Fibroblast of villous mesenchyme (primary cell): ENCODE results near the gene MAMDC2. TPM values are rescaled to one million over a fixed set of nuclear protein-coding genes. Genes with fewer than 3 reads are reported as not detected.

ENCODE experiments used
- DNase-seq: peaks from one replicate; pipeline ENCODE4 v3.0.0-alpha.2; 2010; ENCODE audit warnings: low read depth
- H3K4me3 ChIP-seq: 2 replicates; pipeline ENCODE4 v1.5.1; 2011; ENCODE audit warnings: low read depth, mild to moderate bottlenecking, low read length
- total RNA-seq: library from RNA; depleted of rRNA; stranded (reverse); fragments of >200 nt; gene quantifications from 2 replicates; pipeline ENCODE4 v1.2.3, GENCODE V29; 2012
- TF ChIP-seq, protein P1 (sequence below): IDR thresholded peaks from 2 replicates; pipeline ENCODE4 v1.5.1; 2012; ENCODE audit warnings: low read depth, mild to moderate bottlenecking, low read length; ENCODE audit not compliant: insufficient read depth

The MAMDC2 gene
- total RNA-seq, 1 donor: 22.9 TPM

DNA sequence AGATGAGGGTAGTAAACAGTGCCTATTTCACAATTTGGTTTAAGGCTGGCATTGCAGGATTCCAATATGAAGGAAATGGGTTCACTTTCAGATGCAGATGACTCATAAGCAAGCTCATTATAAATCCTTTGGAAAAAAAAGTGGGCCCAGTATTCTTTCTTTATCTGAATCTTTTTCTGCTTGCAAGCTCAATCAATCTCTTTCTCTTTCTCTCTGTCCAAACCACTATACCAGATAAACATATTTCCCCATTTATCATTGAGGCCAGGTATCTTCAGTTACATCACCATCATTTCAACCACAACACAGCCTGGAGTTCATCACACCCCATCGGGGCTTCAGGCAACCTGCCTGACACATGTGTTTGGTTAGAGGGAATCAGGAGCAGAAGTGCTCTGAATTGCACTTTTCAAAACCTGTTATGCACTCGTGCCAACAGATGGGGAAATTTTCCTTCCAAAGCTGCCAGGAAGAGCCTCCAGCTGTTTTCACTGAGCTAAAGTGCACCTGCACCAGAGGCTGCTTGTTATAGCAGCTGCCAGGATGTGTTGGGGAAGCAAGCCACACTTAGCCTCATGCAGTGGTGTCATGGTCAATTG lies 30.0 kb upstream of the MAMDC2 start:
- DNase-seq: peak; percentile 36
- TF ChIP-seq, protein P1, sequence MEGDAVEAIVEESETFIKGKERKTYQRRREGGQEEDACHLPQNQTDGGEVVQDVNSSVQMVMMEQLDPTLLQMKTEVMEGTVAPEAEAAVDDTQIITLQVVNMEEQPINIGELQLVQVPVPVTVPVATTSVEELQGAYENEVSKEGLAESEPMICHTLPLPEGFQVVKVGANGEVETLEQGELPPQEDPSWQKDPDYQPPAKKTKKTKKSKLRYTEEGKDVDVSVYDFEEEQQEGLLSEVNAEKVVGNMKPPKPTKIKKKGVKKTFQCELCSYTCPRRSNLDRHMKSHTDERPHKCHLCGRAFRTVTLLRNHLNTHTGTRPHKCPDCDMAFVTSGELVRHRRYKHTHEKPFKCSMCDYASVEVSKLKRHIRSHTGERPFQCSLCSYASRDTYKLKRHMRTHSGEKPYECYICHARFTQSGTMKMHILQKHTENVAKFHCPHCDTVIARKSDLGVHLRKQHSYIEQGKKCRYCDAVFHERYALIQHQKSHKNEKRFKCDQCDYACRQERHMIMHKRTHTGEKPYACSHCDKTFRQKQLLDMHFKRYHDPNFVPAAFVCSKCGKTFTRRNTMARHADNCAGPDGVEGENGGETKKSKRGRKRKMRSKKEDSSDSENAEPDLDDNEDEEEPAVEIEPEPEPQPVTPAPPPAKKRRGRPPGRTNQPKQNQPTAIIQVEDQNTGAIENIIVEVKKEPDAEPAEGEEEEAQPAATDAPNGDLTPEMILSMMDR: no peak

DNA sequence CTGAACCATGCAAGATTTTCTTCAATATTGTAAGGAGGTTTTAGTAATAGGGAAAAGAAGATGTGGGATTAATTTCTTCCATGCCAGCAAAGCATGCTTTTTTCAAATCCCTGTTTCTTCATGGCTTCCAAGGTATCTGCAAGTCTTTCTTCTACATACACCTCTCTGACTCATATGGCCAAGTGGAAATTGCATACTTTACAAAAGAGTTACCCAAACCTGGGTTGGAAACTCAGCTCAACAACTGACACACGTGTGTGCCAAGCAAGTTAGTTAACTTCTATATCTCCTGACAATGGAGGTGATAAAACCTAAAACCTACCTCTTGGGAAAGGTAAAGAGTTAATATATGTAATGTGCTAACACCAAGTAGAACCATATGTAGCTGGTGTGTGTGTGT lies 28.5 kb upstream of the MAMDC2 start:
- no peak overlapping the region for H3K4me3 ChIP-seq
- TF ChIP-seq, protein P1: no peak

More for the DNA sequence above, 30.0 kb upstream of the MAMDC2 start:
- H3K4me3 ChIP-seq: no peak overlapping the region

DNA sequence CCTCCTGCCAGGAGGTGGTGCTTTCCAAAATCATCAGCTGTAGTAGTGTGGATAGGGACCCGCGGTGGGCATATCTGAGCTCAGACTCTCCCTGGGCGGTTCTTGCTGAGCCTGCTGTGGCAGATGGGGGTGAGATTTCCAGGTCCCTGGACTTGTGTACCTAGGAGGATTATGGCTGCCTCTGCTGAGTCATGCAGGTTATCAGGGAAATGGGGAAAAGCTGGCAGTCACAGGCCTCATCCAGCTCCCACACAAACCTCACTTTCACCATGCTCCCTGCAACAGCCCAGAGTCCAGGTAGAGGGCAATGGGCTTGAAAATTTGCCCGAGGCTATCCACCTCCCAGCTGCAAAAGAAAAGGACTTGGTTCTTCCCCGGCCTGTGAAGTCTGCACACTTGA lies 23.4 kb upstream of the MAMDC2 start:
- TF ChIP-seq, protein P1: no peak
- H3K4me3 ChIP-seq: no peak overlapping the region
- no peak for DNase-seq

More for the DNA sequence above, 28.5 kb upstream of the MAMDC2 start:
- no peak for DNase-seq

DNA sequence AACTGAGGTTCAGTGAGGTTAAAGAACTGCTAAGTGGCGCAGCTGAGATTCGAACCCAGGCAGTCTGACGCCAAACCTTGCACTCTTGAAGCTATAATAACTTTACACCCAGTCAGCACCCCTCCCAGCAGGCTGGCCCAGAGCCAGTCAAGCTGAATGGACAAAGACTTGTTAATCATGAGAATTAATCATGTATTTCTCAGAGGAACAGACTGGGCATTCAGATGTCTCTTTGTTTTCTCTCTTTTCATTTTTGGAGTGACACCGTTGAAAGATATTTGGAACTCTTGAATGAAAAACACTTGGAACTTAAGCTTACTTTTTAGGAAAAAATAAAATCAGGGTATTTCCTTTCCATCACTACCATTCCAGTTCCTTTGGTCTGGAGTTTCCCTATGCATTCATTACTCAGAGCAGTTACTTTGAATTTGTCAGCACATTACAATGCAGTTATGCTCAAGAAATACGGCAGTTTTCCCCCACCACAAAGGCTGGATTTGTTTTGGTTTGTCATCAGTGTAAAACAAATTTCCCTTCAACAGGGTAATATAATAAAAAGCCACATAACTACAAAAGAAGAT lies 22.6 kb upstream of the MAMDC2 start:
- H3K4me3 ChIP-seq: no peak overlapping the region
- peak; percentile 65 for DNase-seq
- TF ChIP-seq, protein P1: no peak

DNA sequence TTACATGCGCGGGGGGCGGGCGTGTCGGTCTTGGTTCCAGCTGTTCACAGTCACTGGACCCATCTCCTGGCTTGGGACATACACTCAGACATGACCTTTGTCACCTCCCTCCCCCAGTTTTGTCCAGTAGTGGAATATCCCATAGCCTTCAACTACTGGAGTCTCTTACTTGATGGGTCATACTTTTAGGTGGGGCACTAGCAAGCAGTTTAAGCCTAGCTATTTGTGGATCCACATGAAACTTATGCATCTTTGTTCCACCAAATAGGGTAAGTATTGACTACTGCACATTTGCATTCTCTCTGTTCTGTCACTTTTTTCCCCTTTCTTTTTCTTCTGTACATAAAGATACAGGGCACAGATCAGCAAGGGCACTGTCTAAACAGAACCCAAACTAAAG lies 15.4 kb upstream of the MAMDC2 start:
- TF ChIP-seq, protein P1: no peak
- H3K4me3 ChIP-seq: no peak overlapping the region
- DNase-seq: no peak

DNA sequence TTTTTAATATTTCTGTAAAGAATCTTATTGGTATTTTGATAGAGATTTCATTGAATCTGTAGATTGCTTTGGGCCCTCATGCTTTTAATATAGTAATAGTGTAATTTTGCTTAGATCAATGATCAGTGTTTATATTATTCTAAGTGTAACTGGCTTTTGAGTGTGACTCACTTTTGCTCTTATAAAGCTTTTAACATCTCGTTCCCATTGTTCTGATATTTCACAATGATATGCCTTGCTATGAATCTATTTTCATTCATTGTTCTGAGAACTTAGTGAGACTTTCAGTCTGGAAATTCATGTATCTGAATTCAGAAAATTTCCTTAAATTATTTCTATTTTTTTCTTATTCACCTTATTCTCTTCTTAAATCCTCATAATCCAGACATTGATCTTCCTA lies 13.5 kb upstream of the MAMDC2 start:
- DNase-seq: no peak
- TF ChIP-seq, protein P1: no peak
- no peak overlapping the region for H3K4me3 ChIP-seq

DNA sequence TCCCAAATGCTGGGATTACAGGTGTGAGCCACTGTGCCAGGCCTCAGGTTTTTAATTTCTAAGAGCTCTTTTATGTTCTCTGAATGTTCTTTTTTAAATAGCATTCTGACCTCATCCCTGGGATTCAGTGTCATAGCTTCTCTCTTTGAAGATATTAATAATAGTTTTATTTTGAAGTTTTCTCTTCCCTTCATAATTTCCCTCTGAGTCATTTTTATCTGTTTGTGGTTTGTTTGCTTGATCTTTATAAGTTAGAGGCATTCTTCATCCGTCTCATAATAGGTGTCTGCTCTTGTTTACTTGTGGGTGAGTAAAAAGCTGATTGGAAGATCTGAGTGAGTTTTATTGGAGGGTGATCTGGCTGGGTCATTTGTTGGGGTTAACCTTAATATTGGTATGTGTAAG lies 12.5 kb upstream of the MAMDC2 start:
- TF ChIP-seq, protein P1: no peak
- peak; percentile 78 for DNase-seq
- H3K4me3 ChIP-seq: no peak overlapping the region
